Spinal cord (tissue), 10 donors: ENCODE results near the gene CPXM2. TPM values are rescaled to one million over a fixed set of nuclear protein-coding genes. Genes with fewer than 3 reads are reported as not detected.
"Not testable (repeated sequence)": the region's sequence is repeated elsewhere in the genome, so short reads cannot be mapped to it uniquely, and the experiment has no call there.

Source experiments
- DNase-seq, 6 donors: peaks; one replicate each; pipeline versions ENCODE4 v3.0.0 to v3.0.0-alpha.2; 2013 to 2015; ENCODE audit warnings: low spot score in 6 of 6, low read depth in 4 of 6
- H3K27ac ChIP-seq: one replicate; pipeline ENCODE4 v1.5.1; 2013; ENCODE audit warnings: low read depth, low read length, control low read depth
- H3K27me3 ChIP-seq: one replicate; pipeline ENCODE4 v1.6.1; 2013; ENCODE audit warnings: low read length; ENCODE audit not compliant: control insufficient read depth, insufficient read depth
- H3K36me3 ChIP-seq: one replicate; pipeline ENCODE4 v1.6.1; 2013; ENCODE audit warnings: low read length; ENCODE audit not compliant: control insufficient read depth, insufficient read depth
- H3K4me1 ChIP-seq: one replicate; pipeline ENCODE4 v1.6.1; 2013; ENCODE audit warnings: low read length; ENCODE audit not compliant: control insufficient read depth, insufficient read depth
- H3K4me3 ChIP-seq: one replicate; pipeline ENCODE4 v1.5.1; 2013; ENCODE audit warnings: low read depth, low read length, control low read depth
- H3K9me3 ChIP-seq: one replicate; pipeline ENCODE4 v1.6.1; 2013; ENCODE audit warnings: low read length; ENCODE audit not compliant: control insufficient read depth, insufficient read depth
- WGBS: methylation state at CpG from one replicate; pipeline ENCODE4 v1.1.5; 2013; ENCODE audit warnings: missing lambda C conversion rate; ENCODE audit not compliant: insufficient coverage; 5-methylcytosine and 5-hydroxymethylcytosine counted together
- polyA plus RNA-seq, 2 donors: library from polyadenylated mRNA; unstranded; fragments of 120-200 nt; gene quantifications; one replicate each; pipeline ENCODE4 v1.2.1, GENCODE V29; 2013; ENCODE audit not compliant: insufficient read length in 2 of 2
- total RNA-seq, 2 donors: library from RNA; depleted of rRNA in 1 of 2; stranded (reverse); fragments of 120-200 nt in 1 of 2; fragments of >200 nt in 1 of 2; gene quantifications; one replicate each; pipeline versions ENCODE4 v1.2.3 to v1.2.4, GENCODE V29; 2013 to 2014
- donor health status: healthy.

CPXM2 gene
- total and polyA plus RNA-seq, 4 donors, result 12.7 to 29.3 (median 25.0) TPM

GRCh38 chr10:123746061-123746460 lies 145.5 kb downstream of the CPXM2 start:
- 13% methylated on average over 4 of the region's 4 CpGs for WGBS
- no peaks in the 10 kb centered on the region for H3K27me3 ChIP-seq
- H3K4me1 ChIP-seq, result peaks cover 23% of the 10 kb centered on the region
- H3K9me3 ChIP-seq, result no peaks in the 10 kb centered on the region
- peak in 2 of 6 donors; percentile 57 for DNase-seq
- no peak overlapping the region for H3K27ac ChIP-seq
- no peaks in the 10 kb centered on the region for H3K36me3 ChIP-seq
- no peak overlapping the region for H3K4me3 ChIP-seq

GRCh38 chr10:123744224-123744536 lies 147.4 kb downstream of the CPXM2 start:
- no peak overlapping the region for H3K4me3 ChIP-seq
- WGBS, result 93% methylated on average over 5 of the region's 6 CpGs
- no peaks in the 10 kb centered on the region for H3K9me3 ChIP-seq
- no peak for DNase-seq
- H3K36me3 ChIP-seq, result no peaks in the 10 kb centered on the region
- H3K27ac ChIP-seq, result no peak overlapping the region
- peaks cover 25% of the 10 kb centered on the region for H3K4me1 ChIP-seq
- H3K27me3 ChIP-seq, result no peaks in the 10 kb centered on the region

DNA sequence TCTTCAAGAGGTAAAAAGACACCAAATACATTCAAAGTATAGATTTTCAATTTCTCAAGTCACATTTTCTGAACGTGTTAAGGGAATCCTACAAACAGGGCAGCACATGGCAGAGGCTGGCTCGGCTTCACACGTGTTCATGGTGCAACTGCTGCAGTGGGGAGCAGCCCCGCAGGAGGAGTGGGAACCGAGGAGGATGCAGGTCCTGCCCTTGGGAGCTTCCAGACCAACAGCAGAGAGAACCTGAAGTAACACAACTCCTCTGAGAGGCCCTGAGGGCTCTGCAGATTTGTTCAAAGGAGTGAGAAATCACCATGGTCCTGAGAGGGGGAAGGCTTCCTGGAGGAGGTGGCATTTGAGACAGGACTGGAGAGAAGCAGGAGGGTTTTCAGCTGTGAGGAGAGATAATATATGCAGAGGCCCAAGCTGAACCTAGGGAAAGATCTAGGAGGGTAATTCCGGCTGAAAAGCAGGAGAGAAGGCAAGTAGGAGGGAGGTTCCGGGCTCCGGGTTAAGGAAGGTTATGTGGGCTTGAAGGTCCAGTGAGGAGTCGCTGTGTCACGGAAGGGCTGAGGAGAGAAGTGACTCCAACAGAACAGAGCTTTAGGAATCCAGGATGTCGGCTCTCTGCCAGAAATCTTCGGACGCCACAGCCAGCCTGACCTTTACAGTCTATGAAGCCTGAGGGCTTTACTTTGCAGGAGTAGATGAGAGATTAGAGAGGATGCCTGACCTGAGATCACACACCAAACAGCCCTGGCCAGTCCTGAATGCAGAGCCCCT lies 148.0 kb downstream of the CPXM2 start:
- Histone ChIP-seq H3K9me3 (no peaks in the 10 kb centered on the region), H3K27me3 (no peaks in the 10 kb centered on the region), H3K36me3 (no peaks in the 10 kb centered on the region), H3K27ac (no peak overlapping the region), H3K4me3 (no peak overlapping the region), H3K4me1 (peaks cover 25% of the 10 kb centered on the region)
- 80% methylated on average over 10 of the region's 13 CpGs for WGBS
- no peak for DNase-seq

DNA sequence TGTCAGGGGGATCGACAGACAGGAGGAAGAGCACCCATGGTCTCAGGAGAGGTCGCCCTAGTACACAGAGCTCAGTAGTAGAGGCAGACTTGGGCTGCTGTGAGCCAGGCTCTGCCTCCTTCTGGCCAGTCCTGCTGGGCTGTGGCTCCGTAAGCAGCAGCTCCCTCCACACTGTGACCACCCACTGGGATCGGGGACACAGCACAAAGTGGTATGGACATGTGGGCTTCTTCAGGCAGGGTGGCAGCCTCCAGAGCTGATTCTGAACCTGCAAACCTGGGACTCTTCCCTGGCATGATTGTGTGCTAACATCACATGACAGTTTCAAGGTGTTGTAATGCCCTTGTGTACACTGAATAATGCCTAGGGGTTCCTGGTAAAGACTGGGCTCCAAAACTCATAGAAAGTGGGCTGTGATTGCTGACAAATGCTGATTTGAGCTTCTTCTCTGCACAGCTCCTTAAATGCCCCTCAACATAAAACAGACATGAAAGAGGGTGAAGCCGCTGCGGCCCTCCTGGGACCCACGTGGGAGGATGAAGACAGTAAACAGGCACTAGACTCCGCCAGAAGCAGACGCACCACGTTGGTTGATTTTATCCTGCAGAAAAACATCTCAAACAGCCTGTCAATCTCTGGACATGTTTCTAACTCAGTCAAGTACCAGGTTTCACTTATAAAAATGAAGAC lies 148.7 kb downstream of the CPXM2 start:
- no peak overlapping the region for H3K4me3 ChIP-seq
- peaks cover 25% of the 10 kb centered on the region for H3K4me1 ChIP-seq
- no peaks in the 10 kb centered on the region for H3K27me3 ChIP-seq
- H3K9me3 ChIP-seq, result no peaks in the 10 kb centered on the region
- no peaks in the 10 kb centered on the region for H3K36me3 ChIP-seq
- H3K27ac ChIP-seq, result no peak overlapping the region
- 60% methylated on average over 10 of the region's 10 CpGs for WGBS
- DNase-seq, result peak in 1 of 6 donors; percentile 54

- WGBS, result 92% methylated on average over 5 of the region's 5 CpGs
- H3K4me3 ChIP-seq, result no peak overlapping the region
- H3K4me1 ChIP-seq, result peaks cover 19% of the 10 kb centered on the region
These were observed 149.9 kb downstream of the CPXM2 start for GRCh38 chr10:123741711-123742110.

GRCh38 chr10:123741146-123741545 lies 150.5 kb downstream of the CPXM2 start:
- no peaks in the 10 kb centered on the region for H3K9me3 ChIP-seq
- WGBS, result 69% methylated on average over 6 of the region's 7 CpGs
- no peak overlapping the region for H3K4me3 ChIP-seq
- peaks cover 13% of the 10 kb centered on the region for H3K4me1 ChIP-seq
- H3K36me3 ChIP-seq, result no peaks in the 10 kb centered on the region
- no peak for DNase-seq
- H3K27me3 ChIP-seq, result no peaks in the 10 kb centered on the region
- H3K27ac ChIP-seq, result no peak overlapping the region

More at GRCh38 chr10:123741711-123742110, 149.9 kb downstream of the CPXM2 start:
- no peak for DNase-seq
- Histone ChIP-seq H3K27me3 (no peaks in the 10 kb centered on the region), H3K36me3 (no peaks in the 10 kb centered on the region), H3K9me3 (no peaks in the 10 kb centered on the region), H3K27ac (no peak overlapping the region)

- H3K4me1 ChIP-seq, H3K36me3 ChIP-seq, H3K27me3 ChIP-seq, H3K4me3 ChIP-seq, H3K27ac ChIP-seq, DNase-seq, H3K9me3 ChIP-seq: not testable (repeated sequence)
- WGBS, result 90% methylated on average over 2 of the region's 4 CpGs
These were observed 154.7 kb downstream of the CPXM2 start for GRCh38 chr10:123736917-123737316.

GRCh38 chr10:123729523-123729922 lies 162.1 kb downstream of the CPXM2 start:
- H3K4me1 ChIP-seq, result no peaks in the 10 kb centered on the region
- no peaks in the 10 kb centered on the region for H3K9me3 ChIP-seq
- no peak overlapping the region for H3K4me3 ChIP-seq
- DNase-seq, result no peak
- 72% methylated on average over 4 of the region's 6 CpGs for WGBS
- no peaks in the 10 kb centered on the region for H3K27me3 ChIP-seq
- no peaks in the 10 kb centered on the region for H3K36me3 ChIP-seq
- H3K27ac ChIP-seq, result no peak overlapping the region

DNA sequence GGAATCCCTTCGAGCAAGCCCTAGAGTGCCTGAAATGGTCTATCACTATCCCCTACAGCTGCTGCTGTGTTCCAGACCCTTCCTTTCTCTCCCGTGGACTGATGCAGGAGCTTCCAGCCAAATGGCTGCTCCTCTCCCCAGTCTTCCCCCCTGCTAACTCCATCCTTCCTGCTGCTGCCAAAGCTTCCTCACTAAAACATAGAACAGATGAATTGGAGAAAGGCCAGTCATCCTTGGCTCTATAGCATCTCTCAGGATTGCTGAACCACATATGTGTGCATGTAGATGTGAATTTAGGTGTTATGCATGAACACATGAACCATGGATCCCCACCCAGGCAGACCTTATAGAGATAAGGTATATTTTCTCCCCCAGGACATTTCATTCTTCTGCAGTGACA lies 164.8 kb downstream of the CPXM2 start:
- H3K27ac ChIP-seq, result no peak overlapping the region
- 94% methylated on average over 2 of the region's 2 CpGs for WGBS
- peak in 2 of 6 donors; percentile 74 to 90 for DNase-seq
- H3K36me3 ChIP-seq, result no peaks in the 10 kb centered on the region
- H3K9me3 ChIP-seq, result no peaks in the 10 kb centered on the region
- no peaks in the 10 kb centered on the region for H3K4me1 ChIP-seq
- H3K4me3 ChIP-seq, result no peak overlapping the region
- no peaks in the 10 kb centered on the region for H3K27me3 ChIP-seq

GRCh38 chr10:123726381-123726780 lies 165.2 kb downstream of the CPXM2 start:
- H3K4me1 ChIP-seq, result no peaks in the 10 kb centered on the region
- no peak overlapping the region for H3K4me3 ChIP-seq
- WGBS, result 67% methylated on average over 3 of the region's 3 CpGs
- H3K9me3 ChIP-seq, result no peaks in the 10 kb centered on the region
- peak in 1 of 6 donors; percentile 27 for DNase-seq
- H3K27me3 ChIP-seq, result no peaks in the 10 kb centered on the region
- no peak overlapping the region for H3K27ac ChIP-seq
- no peaks in the 10 kb centered on the region for H3K36me3 ChIP-seq
